Spleen (tissue), 11 donors: ENCODE data around the gene TCF7L1. TPM values are rescaled to one million over a fixed set of nuclear protein-coding genes. Genes with fewer than 3 reads are reported as not detected.
"Not testable (repeated sequence)": the region's sequence is repeated elsewhere in the genome, so short reads cannot be mapped to it uniquely, and the experiment has no call there.

Experiments
- DNase-seq: peaks from one replicate; pipeline ENCODE4 v3.0.0-alpha.2; 2020
- H3K27ac ChIP-seq, 8 donors: fragments of 200-600 bp; sonication (generic) in 7 of 8; 1 replicate in 4 of 8; 2 replicates in 4 of 8; pipeline versions ENCODE4 v1.5.0 to v1.8.0; 2016 to 2021; ENCODE audit warnings: inconsistent platforms in 4 of 8, mild to moderate bottlenecking in 4 of 8, moderate library complexity in 1 of 8
- H3K27me3 ChIP-seq, 7 donors: fragments of 200-600 bp; sonication (generic) in 6 of 7; replicated peaks in 1 of 7; 1 replicate in 4 of 7; 2 replicates in 3 of 7; pipeline versions ENCODE4 v1.5.0 to v1.8.0; 2016 to 2021; ENCODE audit warnings: inconsistent platforms in 3 of 7, mild to moderate bottlenecking in 1 of 7
- H3K36me3 ChIP-seq, 6 donors: fragments of 200-600 bp; sonication (generic) in 5 of 6; 1 replicate in 4 of 6; 2 replicates in 2 of 6; pipeline versions ENCODE4 v1.5.0 to v1.8.0; 2016 to 2021; ENCODE audit warnings: inconsistent platforms in 2 of 6
- H3K4me1 ChIP-seq, 6 donors: fragments of 200-600 bp; sonication (generic) in 5 of 6; 1 replicate in 3 of 6; 2 replicates in 3 of 6; pipeline versions ENCODE4 v1.5.0 to v1.8.0; 2016 to 2021; ENCODE audit warnings: inconsistent platforms in 3 of 6
- H3K4me3 ChIP-seq, 8 donors: fragments of 200-600 bp; sonication (generic) in 7 of 8; 1 replicate in 4 of 8; 2 replicates in 4 of 8; pipeline versions ENCODE4 v1.5.0 to v1.8.0; 2016 to 2021; ENCODE audit warnings: inconsistent platforms in 4 of 8, mild to moderate bottlenecking in 4 of 8, moderate library complexity in 2 of 8
- H3K9me3 ChIP-seq, 8 donors: fragments of 200-600 bp; sonication (generic) in 7 of 8; 1 replicate in 4 of 8; 2 replicates in 4 of 8; pipeline versions ENCODE4 v1.5.0 to v1.8.0; 2016 to 2021; ENCODE audit warnings: inconsistent platforms in 4 of 8
- CTCF ChIP-seq, 11 experiments: fragments of 200-600 bp in 7 of 11; fragments of 450-650 bp in 4 of 11; sonication (generic) in 4 of 11; IDR thresholded peaks in 8 of 11; conservative IDR thresholded peaks in 3 of 11; 1 replicate in 7 of 11; 2 replicates in 4 of 11; pipeline versions ENCODE4 v1.4.0 to v1.8.0; 2016 to 2021; ENCODE audit warnings: antibody characterized with exemption in 11 of 11, inconsistent platforms in 4 of 11, mild to moderate bottlenecking in 1 of 11
- POLR2A ChIP-seq, 3 donors: fragments of 450-650 bp; IDR thresholded peaks; one replicate each; pipeline ENCODE4 v1.5.1; 2017; ENCODE audit warnings: antibody characterized with exemption in 3 of 3, mild to moderate bottlenecking in 1 of 3
- POLR2AphosphoS5 ChIP-seq, 3 donors: sonication (generic); formaldehyde crosslinking; IDR thresholded peaks; one replicate each; pipeline ENCODE4 v1.5.1; 2017; ENCODE audit warnings: antibody characterized with exemption in 3 of 3
- WGBS, 5 donors: extraction: QIAGEN DNeasy Blood & Tissue Kit in 3 of 5; methylation state at CpG; one replicate each; pipeline versions ENCODE4 v1.1.5 to v1.1.7; 2013 to 2018; 5-methylcytosine and 5-hydroxymethylcytosine counted together
- intact Hi-C: fragments of 100-400 bp; cut with DNase I; formaldehyde crosslinking; loops from one replicate; pipeline ENCODE4 v1.15.0; 2023; ENCODE audit warnings: low total_unique reads
- polyA plus RNA-seq, 3 donors: library from polyadenylated mRNA; stranded (reverse); fragments of 200-250 nt; gene quantifications; one replicate each; pipeline ENCODE4 v1.2.1, GENCODE V29; 2013
- total RNA-seq, 7 donors: library from RNA; depleted of rRNA in 3 of 7; stranded (reverse); fragments of >200 nt in 3 of 7; fragmentation: NEBNext Ultra II Directional in 4 of 7; extraction: Animal tissue kit (Norgen Biotek cat#: 25700) in 4 of 7; gene quantifications; one replicate each; pipeline versions ENCODE4 v1.1.0 to v1.2.1, GENCODE V29; 2016 to 2021
- donor health status: healthy with polysubstance abuse.
- donor health status: DM: no; HTN: no; CAD: no; lungs with moderate emphysema.
- donor health status: DM: no; HTN: no; CAD: no.
- donor health status: Bipolar disorder and iron deficiency.
- donor health status: healthy.
- donor health status: DM: no; HTN: no; CAD: no.
- donor health status: DM: yes; HTN: yes; CAD: no.

Gene TCF7L1
- total and polyA plus RNA-seq, 10 donors = 2.0 to 15.8 (median 6.4) TPM

GRCh38 chr2:85120363-85120762 lies 12.8 kb upstream of the TCF7L1 start:
- no peak for TF ChIP-seq POLR2AphosphoS5 (IDR thresholded peaks at IDR 0.05)
- TF ChIP-seq POLR2A (IDR thresholded peaks at IDR 0.05) = no peak
- H3K4me3 ChIP-seq = no peak overlapping the region
- H3K36me3 ChIP-seq = no peaks in the 10 kb centered on the region
- WGBS, 5 donors = 61 to 78% (median 63%) methylated on average over 1 of the region's 1 CpG
- H3K9me3 ChIP-seq = no peaks in the 10 kb centered on the region
- H3K4me1 ChIP-seq = no peaks in the 10 kb centered on the region
- no peaks in the 10 kb centered on the region for H3K27me3 ChIP-seq
- intact Hi-C loops = no loop called here
- no peak overlapping the region for H3K27ac ChIP-seq
- no peak for DNase-seq

- 83 to 91% (median 88%) methylated on average over 5 of the region's 5 CpGs for WGBS, 5 donors
- intact Hi-C loops = not testable (repeated sequence)
These were observed 6.7 kb upstream of the TCF7L1 start for GRCh38 chr2:85126462-85126861.

GRCh38 chr2:85129861-85130260 lies 3.3 kb upstream of the TCF7L1 start:
- DNase-seq = no peak
- H3K9me3 ChIP-seq = no peaks in the 10 kb centered on the region
- peaks cover 8 to 32% (median 22%) of the 10 kb centered on the region in 6 donors for H3K4me1 ChIP-seq
- no peak for TF ChIP-seq POLR2A (IDR thresholded peaks at IDR 0.05)
- intact Hi-C loops = loop anchor here (5.0 kb wide), 2 partner anchors 63 to 157 kb away; no protein-coding TSS in a partner anchor
- no peak overlapping the region for H3K4me3 ChIP-seq
- no peaks in the 10 kb centered on the region for H3K36me3 ChIP-seq
- H3K27ac ChIP-seq = no peak overlapping the region
- peaks cover 2 to 70% (median 36%) of the 10 kb centered on the region in 7 donors for H3K27me3 ChIP-seq
- 64 to 89% (median 83%) methylated on average over 2 to 3 of the region's 3 CpGs for WGBS, 5 donors

More at GRCh38 chr2:85126462-85126861, 6.7 kb upstream of the TCF7L1 start:
- peaks cover 0 to 37% (median 8%) of the 10 kb centered on the region in 7 donors for H3K27me3 ChIP-seq
- H3K36me3 ChIP-seq, H3K4me1 ChIP-seq, H3K4me3 ChIP-seq, H3K27ac ChIP-seq, DNase-seq, H3K9me3 ChIP-seq: not testable (repeated sequence)

- 50 to 76% (median 57%) methylated on average over 2 of the region's 2 CpGs for WGBS, 5 donors
- intact Hi-C loops = loop anchor here (5.0 kb wide), 2 partner anchors 63 to 157 kb away; no protein-coding TSS in a partner anchor
- Histone ChIP-seq H3K27me3 (peaks cover 2 to 75% (median 36%) of the 10 kb centered on the region in 7 donors), H3K36me3 (no peaks in the 10 kb centered on the region), H3K4me1 (peaks cover 8 to 38% (median 25%) of the 10 kb centered on the region in 6 donors), H3K4me3 (no peak overlapping the region), H3K9me3 (no peaks in the 10 kb centered on the region), H3K27ac (no peak overlapping the region)
- TF ChIP-seq POLR2A (IDR thresholded peaks at IDR 0.05) = no peak
- DNase-seq = no peak
These were observed 2.8 kb upstream of the TCF7L1 start for GRCh38 chr2:85130407-85130806.

- no peak overlapping the region for H3K4me3 ChIP-seq
- H3K4me1 ChIP-seq = peaks cover 8 to 44% (median 27%) of the 10 kb centered on the region in 6 donors
- intact Hi-C loops = loop anchor here (5.0 kb wide), 2 partner anchors 64 to 156 kb away; no protein-coding TSS in a partner anchor
- no peaks in the 10 kb centered on the region for H3K9me3 ChIP-seq
- H3K27me3 ChIP-seq = peaks cover 2 to 83% (median 36%) of the 10 kb centered on the region in 7 donors
- WGBS, 5 donors = 36 to 45% (median 41%) methylated on average over 7 of the region's 7 CpGs
- no peak overlapping the region for H3K27ac ChIP-seq
- TF ChIP-seq CTCF (IDR thresholded peaks at IDR 0.05 in 8 of 11, conservative IDR thresholded peaks at IDR 0.05 in 3 of 11) (peak in 6 of 11 experiments; percentile 16 to 47 (median 28)), POLR2A (IDR thresholded peaks at IDR 0.05) (no peak), POLR2AphosphoS5 (IDR thresholded peaks at IDR 0.05) (no peak)
- DNase-seq = no peak
- H3K36me3 ChIP-seq = no peaks in the 10 kb centered on the region
These were observed 2.1 kb upstream of the TCF7L1 start for GRCh38 chr2:85131116-85131515.

GRCh38 chr2:85132397-85132796 lies 795 bp upstream of the TCF7L1 start:
- H3K36me3 ChIP-seq = no peaks in the 10 kb centered on the region
- intact Hi-C loops = loop anchor here (5.0 kb wide), 2 partner anchors 65 to 155 kb away; no protein-coding TSS in a partner anchor
- H3K27me3 ChIP-seq = peaks cover 2 to 86% (median 36%) of the 10 kb centered on the region in 7 donors
- peak overlapping the region; percentile 44 to 85 (median 57) for H3K4me3 ChIP-seq
- peaks cover 8 to 57% (median 37%) of the 10 kb centered on the region in 6 donors for H3K4me1 ChIP-seq
- no peak for TF ChIP-seq POLR2AphosphoS5 (IDR thresholded peaks at IDR 0.05)
- TF ChIP-seq CTCF (IDR thresholded peaks at IDR 0.05 in 8 of 11, conservative IDR thresholded peaks at IDR 0.05 in 3 of 11) = no peak
- TF ChIP-seq POLR2A (IDR thresholded peaks at IDR 0.05) = no peak
- peak overlapping the region in 1 of 8 donors; percentile 59 for H3K27ac ChIP-seq
- WGBS, 5 donors = 34 to 44% (median 36%) methylated on average over 14 of the region's 14 CpGs
- H3K9me3 ChIP-seq = no peaks in the 10 kb centered on the region
- no peak for DNase-seq
